Amygdala (tissue), 56 donors: ENCODE measurements around the gene BMAL1.
A peak's percentile ranks its signal among the peaks of the same experiment; 100 is the strongest.
"Not testable (repeated sequence)": the region's sequence is repeated elsewhere in the genome, so short reads cannot be mapped to it uniquely, and the experiment has no call there.

Experiments
- DNase-seq, 56 donors: peaks; one replicate each; lab custom pipeline; 2025; lab: John Stamatoyannopoulos, UW

Gene BMAL1

GRCh38 chr11:13368041-13368446 lies 90.5 kb downstream of the BMAL1 start:
- no peak for DNase-seq

DNA sequence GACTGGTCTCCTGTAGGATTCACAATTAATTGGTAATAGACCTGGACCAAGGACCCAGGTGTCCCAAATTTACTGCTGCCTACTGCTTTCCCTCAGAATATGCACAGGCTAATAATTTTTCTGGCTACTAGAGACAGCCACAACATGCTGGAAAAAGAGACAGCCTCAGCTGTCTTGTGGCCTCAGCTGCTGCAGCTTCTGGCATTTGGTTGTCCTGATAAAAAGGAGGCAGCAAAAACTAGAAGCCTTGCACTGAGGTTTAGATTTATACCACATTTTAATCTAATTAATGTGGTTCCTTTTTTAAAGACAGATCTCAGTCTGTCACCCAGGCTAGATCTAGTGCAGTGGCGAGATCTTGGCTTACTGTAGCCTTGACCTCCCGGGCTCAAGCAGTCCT lies 95.6 kb downstream of the BMAL1 start:
- DNase-seq, result no peak

- no peak for DNase-seq
These were observed 98.2 kb downstream of the BMAL1 start for GRCh38 chr11:13375798-13376197.

GRCh38 chr11:13376402-13376801 lies 98.8 kb downstream of the BMAL1 start:
- DNase-seq, result no peak

DNA sequence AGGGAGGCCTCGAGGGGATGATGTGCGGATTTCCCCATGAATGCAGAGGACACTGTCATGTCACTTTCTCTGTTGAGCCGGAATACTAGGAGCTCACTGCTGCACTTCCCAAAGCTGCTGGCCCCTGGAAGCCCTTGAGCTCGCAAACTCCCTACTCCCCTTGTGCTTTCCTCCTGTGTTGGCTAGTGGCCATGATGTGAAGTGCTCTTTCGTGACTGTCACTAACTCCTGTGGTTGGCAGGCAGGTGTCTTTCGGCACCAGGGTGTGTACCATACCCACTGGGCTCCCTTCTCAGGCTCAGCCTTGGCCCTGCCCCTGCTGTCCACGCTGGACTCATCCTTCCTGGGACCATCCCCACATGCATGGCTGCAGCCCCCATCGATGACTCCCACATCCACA lies 99.2 kb downstream of the BMAL1 start:
- DNase-seq, result no peak

GRCh38 chr11:13378316-13378715 lies 100.7 kb downstream of the BMAL1 start:
- DNase-seq, result no peak

GRCh38 chr11:13380731-13381130 lies 103.1 kb downstream of the BMAL1 start:
- no peak for DNase-seq

DNA sequence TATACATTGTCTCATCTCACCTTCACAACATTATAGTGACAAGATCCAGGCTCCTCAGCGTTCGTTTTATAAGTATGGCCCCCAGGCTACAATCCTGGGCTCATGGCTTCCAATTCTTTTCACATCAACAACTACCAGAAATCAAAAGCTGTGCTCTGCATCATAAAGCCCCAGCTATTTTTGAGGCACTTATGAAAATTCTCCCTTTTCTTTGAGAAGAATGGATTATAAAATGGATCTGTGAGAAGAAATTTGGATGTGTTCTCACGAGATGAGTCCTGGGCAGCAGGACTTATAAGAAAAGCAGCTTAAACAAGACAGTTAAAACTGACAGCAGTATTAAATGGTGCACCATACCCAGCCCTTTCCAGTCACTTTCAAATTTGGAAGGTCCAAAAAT lies 105.2 kb downstream of the BMAL1 start:
- DNase-seq, result no peak

DNA sequence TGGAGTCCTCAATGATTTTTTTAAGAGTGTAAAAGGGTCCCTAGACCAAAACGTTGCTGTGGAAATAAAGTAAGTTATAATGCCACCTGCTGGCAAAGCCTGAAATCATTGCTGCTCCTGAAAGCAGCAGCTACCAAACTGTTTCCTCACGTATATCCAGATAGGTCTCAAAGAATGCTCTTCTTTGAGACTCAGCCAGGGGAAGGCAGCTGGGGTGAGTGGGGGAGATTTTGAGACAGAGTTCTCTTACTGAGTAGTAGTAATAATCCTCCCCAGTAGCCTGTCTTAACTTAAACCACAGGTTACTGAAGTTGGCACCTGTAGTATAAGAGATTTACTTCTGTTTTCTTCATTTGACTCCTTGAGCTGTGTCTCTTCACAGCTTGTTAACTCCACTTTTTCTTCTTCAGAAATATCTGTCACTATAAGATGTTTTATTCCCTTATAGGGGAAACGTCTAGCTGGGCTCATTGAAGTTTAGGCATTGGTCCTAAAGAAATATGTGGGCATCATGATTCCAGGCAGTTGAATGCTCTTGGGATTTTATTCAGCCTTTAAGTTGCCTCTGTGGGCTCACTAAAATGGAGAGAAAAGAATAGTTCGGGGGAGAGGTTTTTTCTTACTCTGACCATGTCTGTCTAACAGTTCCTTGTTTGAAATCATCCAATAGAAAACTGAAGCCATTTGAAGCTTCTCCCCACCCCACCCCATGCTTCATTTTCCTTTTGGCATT lies 107.5 kb downstream of the BMAL1 start:
- DNase-seq, result peak in 5 of 56 donors; percentile 8 to 56 (median 17)

DNA sequence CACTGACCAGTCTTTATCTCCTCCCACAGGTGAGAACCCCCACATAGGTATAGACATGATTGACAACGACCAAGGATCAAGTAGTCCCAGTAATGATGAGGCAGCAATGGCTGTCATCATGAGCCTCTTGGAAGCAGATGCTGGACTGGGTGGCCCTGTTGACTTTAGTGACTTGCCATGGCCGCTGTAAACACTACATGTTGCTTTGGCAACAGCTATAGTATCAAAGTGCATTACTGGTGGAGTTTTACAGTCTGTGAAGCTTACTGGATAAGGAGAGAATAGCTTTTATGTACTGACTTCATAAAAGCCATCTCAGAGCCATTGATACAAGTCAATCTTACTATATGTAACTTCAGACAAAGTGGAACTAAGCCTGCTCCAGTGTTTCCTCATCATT lies 109.0 kb downstream of the BMAL1 start:
- no peak for DNase-seq

GRCh38 chr11:13388741-13389140 lies 111.2 kb downstream of the BMAL1 start:
- DNase-seq, result no peak

- DNase-seq, result no peak
These were observed 113.6 kb downstream of the BMAL1 start for GRCh38 chr11:13391217-13391616.

GRCh38 chr11:13398335-13398734 lies 120.7 kb downstream of the BMAL1 start:
- not testable (repeated sequence) for DNase-seq

GRCh38 chr11:13405220-13405619 lies 127.6 kb downstream of the BMAL1 start:
- DNase-seq, result no peak

GRCh38 chr11:13415201-13415600 lies 137.6 kb downstream of the BMAL1 start:
- no peak for DNase-seq

- DNase-seq, result no peak
These were observed 144.0 kb downstream of the BMAL1 start for GRCh38 chr11:13421561-13421960.

GRCh38 chr11:13423372-13423771 lies 145.8 kb downstream of the BMAL1 start:
- no peak for DNase-seq

DNA sequence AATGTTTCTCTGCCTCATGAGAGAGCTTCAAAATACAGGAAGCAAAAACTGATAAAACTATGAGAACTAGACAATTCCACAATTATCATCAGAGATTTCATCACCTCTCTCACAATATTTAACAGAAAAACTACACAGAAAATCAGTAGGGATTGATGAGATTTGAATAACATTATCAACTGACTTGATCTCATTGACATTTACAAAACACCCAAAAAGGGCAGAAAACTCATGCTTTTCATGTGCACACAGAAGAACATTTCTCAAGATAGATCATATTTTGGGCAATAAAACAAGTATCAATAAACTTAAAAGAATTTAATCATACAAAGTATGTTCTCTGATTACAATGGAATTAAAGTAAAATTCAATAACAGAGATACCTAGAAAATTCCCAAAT lies 149.8 kb downstream of the BMAL1 start:
- DNase-seq, result no peak

GRCh38 chr11:13429288-13429687 lies 151.7 kb downstream of the BMAL1 start:
- DNase-seq, result no peak

DNA sequence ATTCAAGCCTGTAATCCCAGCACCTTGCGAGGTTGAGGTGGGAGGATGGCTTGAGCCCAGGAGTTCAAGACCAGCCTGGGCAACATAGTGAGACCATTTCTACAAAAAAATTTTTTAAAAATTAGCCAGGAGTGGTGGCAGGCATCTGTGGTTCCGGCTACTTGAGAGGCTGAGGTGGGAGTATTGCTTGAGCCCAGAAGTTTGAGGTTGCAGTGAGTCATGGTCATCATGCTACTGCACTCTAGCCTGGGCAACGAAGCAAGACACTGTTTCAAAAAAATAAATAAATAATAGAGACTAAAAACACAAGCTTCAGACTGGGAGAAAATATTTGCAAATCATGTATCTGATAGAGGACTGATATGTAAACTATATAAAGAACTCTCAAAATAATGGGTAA lies 152.2 kb downstream of the BMAL1 start:
- DNase-seq, result no peak

DNA sequence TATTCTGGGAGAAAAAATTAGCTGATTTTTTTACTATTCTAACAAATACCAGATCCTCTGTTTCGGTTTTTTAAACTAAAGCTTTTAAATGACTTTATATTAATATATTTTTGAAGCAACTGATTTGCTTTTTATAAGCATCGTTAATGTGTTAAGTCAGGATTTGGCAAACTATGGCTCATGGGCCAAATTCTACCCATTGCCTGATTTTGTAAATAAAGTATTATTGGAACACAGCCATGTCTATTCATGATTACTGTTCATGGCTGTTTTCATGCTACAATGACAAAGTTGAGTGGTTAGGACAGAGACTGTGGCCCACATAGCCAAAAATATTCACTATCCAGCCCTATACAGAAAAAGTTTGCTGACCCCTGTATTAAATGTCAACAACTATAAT lies 155.8 kb downstream of the BMAL1 start:
- DNase-seq, result no peak

DNA sequence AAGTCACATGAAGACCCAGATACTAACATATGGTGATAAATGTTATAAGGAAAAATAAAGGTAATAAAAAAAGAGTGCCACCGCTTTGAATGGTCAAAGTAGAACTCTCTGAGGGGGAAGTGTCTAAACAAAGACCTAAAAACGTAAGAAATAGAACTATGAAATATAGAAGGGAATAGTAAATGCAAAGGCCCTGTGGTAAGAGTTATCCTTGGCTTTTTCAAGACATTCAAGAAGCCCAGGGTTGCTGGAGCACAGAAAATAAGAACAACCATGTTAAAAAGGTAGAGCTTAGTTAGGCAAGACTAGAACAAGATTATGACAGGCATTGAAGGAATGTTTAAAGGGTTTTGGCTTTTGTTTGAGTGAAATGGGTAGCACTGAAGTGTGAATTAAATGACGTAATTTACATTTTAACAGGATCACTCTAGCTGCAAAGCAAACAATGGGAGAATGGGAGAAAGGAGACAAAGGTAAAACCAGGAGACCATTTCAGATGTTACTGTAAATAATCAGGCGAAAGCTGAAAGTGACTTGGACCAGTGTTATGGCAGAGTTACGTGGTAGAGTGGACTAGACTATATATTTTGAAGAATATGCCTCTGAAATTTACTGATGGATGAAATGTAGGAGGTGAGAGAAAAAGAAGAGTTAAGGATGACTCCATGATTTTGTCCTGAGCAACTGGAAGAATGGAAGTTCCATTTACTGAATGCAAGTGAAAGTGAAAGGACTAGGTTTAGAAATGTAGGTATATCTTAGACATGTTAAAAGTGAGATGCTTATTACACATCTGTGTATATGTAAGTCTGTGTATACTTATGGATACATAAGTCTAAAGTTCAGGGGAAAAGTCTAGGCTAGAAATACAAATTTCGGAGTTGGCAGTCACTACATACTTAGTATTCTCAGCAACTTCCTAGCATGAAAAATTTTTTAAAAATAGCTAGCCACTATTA lies 156.9 kb downstream of the BMAL1 start:
- no peak for DNase-seq
